Neural progenitor cell (in vitro differentiated cells): ENCODE results near the gene AOC3. TPM values are rescaled to one million over a fixed set of nuclear protein-coding genes. Genes with fewer than 3 reads are reported as not detected.
"Not testable (repeated sequence)": the region's sequence is repeated elsewhere in the genome, so short reads cannot be mapped to it uniquely, and the experiment has no call there.

Experiments used
- DNase-seq: peaks from one replicate; pipeline ENCODE4 v3.0.0-alpha.2; 2016; ENCODE audit warnings: low spot score
- H2AFZ ChIP-seq: fragments of 200-600 bp; sonication (generic); replicated peaks from 2 replicates; pipeline ENCODE4 v1.6.1; 2016; ENCODE audit warnings: antibody characterized with exemption
- H3F3A ChIP-seq: fragments of 200-600 bp; sonication (generic); 2 replicates; pipeline ENCODE4 v1.6.1; 2016; ENCODE audit warnings: antibody characterized with exemption, low read depth
- H3K27ac ChIP-seq: fragments of 200-600 bp; sonication (generic); 2 replicates; pipeline ENCODE4 v1.5.1; 2016; ENCODE audit warnings: mild to moderate bottlenecking
- H3K27me3 ChIP-seq: fragments of 200-600 bp; sonication (generic); 2 replicates; pipeline ENCODE4 v1.6.1; 2016; ENCODE audit warnings: mild to moderate bottlenecking, moderate library complexity
- H3K36me3 ChIP-seq: fragments of 200-600 bp; sonication (generic); 2 replicates; pipeline ENCODE4 v1.5.1; 2016
- H3K4me1 ChIP-seq: fragments of 200-600 bp; sonication (generic); 2 replicates; pipeline ENCODE4 v1.6.1; 2016; ENCODE audit warnings: mixed run types
- H3K4me2 ChIP-seq: fragments of 200-600 bp; sonication (generic); 2 replicates; pipeline ENCODE4 v1.6.1; 2016
- H3K4me3 ChIP-seq: fragments of 200-600 bp; sonication (generic); 2 replicates; pipeline ENCODE4 v1.5.1; 2016
- H3K79me2 ChIP-seq: fragments of 200-600 bp; sonication (generic); 2 replicates; pipeline ENCODE4 v1.6.1; 2016; ENCODE audit warnings: low read depth
- H3K9ac ChIP-seq: fragments of 200-600 bp; sonication (generic); 2 replicates; pipeline ENCODE4 v1.6.1; 2016
- H3K9me3 ChIP-seq: fragments of 200-600 bp; sonication (generic); 2 replicates; pipeline ENCODE4 v1.5.1; 2016; ENCODE audit warnings: low read depth
- H4K20me1 ChIP-seq: fragments of 200-600 bp; sonication (generic); 2 replicates; pipeline ENCODE4 v1.6.1; 2016; ENCODE audit warnings: low read depth
- H3K27ac Mint-ChIP-seq: 3 replicates; pipeline ENCODE4 v1.8.0; 2021; ENCODE audit warnings: mixed read lengths
- H3K27me3 Mint-ChIP-seq: 2 replicates; pipeline ENCODE4 v1.8.0; 2022; ENCODE audit warnings: low read depth, mild to moderate bottlenecking, inconsistent platforms, moderate library complexity, mixed read lengths; ENCODE audit not compliant: insufficient read depth
- H3K36me3 Mint-ChIP-seq: 3 replicates; pipeline ENCODE4 v1.8.0; 2021; ENCODE audit warnings: mixed read lengths
- H3K4me1 Mint-ChIP-seq: 3 replicates; pipeline ENCODE4 v1.8.0; 2021; ENCODE audit warnings: mixed read lengths
- H3K4me3 Mint-ChIP-seq: 3 replicates; pipeline ENCODE4 v1.8.0; 2021; ENCODE audit warnings: mild to moderate bottlenecking, moderate library complexity, mixed read lengths
- H3K9me3 Mint-ChIP-seq: 3 replicates; pipeline ENCODE4 v1.8.0; 2020; ENCODE audit warnings: mixed read lengths
- CTCF ChIP-seq: fragments of 200-600 bp; sonication (generic); IDR thresholded peaks from 2 replicates; pipeline ENCODE4 v1.5.1; 2017; ENCODE audit warnings: antibody characterized with exemption, mild to moderate bottlenecking
- EZH2 ChIP-seq: fragments of 200-600 bp; sonication (generic); IDR thresholded peaks from 2 replicates; pipeline ENCODE4 v1.6.1; 2017; ENCODE audit warnings: antibody characterized with exemption, mild to moderate bottlenecking, moderate library complexity
- EZH2phosphoT487 ChIP-seq: fragments of 200-600 bp; sonication (generic); IDR thresholded peaks from 2 replicates; pipeline ENCODE4 v1.6.1; 2017; ENCODE audit warnings: antibody characterized with exemption
- total RNA-seq: library from RNA; depleted of rRNA; stranded (reverse); fragments of >200 nt; gene quantifications from 2 replicates; pipeline ENCODE4 v1.2.3, GENCODE V29; 2015; ENCODE audit warnings: low replicate concordance

AOC3 gene
- total RNA-seq, 1 donor from 2014 or later = not detected

GRCh38 chr17:42894283-42895184, 43.5 kb downstream of the AOC3 start:
- no peak for TF ChIP-seq EZH2phosphoT487
- no peak for TF ChIP-seq EZH2
- TF ChIP-seq CTCF = no peak
- no peaks in the 10 kb centered on the region for H3F3A ChIP-seq
- no peak overlapping the region for H3K4me2 ChIP-seq
- peaks cover 10% of the 10 kb centered on the region for H3K4me1 Mint-ChIP-seq
- no peaks in the 10 kb centered on the region for H3K4me1 ChIP-seq
- H3K9me3 ChIP-seq = no peaks in the 10 kb centered on the region
- no peak overlapping the region for H3K27ac ChIP-seq
- H3K9me3 Mint-ChIP-seq = no peaks in the 10 kb centered on the region
- H3K27ac Mint-ChIP-seq = no peak overlapping the region
- no peaks in the 10 kb centered on the region for H3K27me3 Mint-ChIP-seq
- no peaks in the 10 kb centered on the region for H3K36me3 Mint-ChIP-seq
- H3K9ac ChIP-seq = no peak overlapping the region
- H2AFZ ChIP-seq = no peak overlapping the region
- H3K27me3 ChIP-seq = no peaks in the 10 kb centered on the region
- no peaks in the 10 kb centered on the region for H3K79me2 ChIP-seq
- no peaks in the 10 kb centered on the region for H4K20me1 ChIP-seq
- no peak overlapping the region for H3K4me3 ChIP-seq
- no peak for DNase-seq
- H3K4me3 Mint-ChIP-seq = no peak overlapping the region
- H3K36me3 ChIP-seq = no peaks in the 10 kb centered on the region

GRCh38 chr17:42895185-42895555, 44.2 kb downstream of the AOC3 start:
- no peaks in the 10 kb centered on the region for H3K36me3 Mint-ChIP-seq
- H3K4me1 Mint-ChIP-seq = peaks cover 10% of the 10 kb centered on the region
- no peaks in the 10 kb centered on the region for H3K9me3 Mint-ChIP-seq
- Histone ChIP-seq H3K4me3 (no peak overlapping the region), H3K9me3 (no peaks in the 10 kb centered on the region), H3K4me1 (no peaks in the 10 kb centered on the region), H3K9ac (no peak overlapping the region), H3F3A (no peaks in the 10 kb centered on the region), H3K27ac (no peak overlapping the region), H3K36me3 (no peaks in the 10 kb centered on the region), H4K20me1 (no peaks in the 10 kb centered on the region), H2AFZ (no peak overlapping the region), H3K27me3 (no peaks in the 10 kb centered on the region), H3K4me2 (no peak overlapping the region), H3K79me2 (no peaks in the 10 kb centered on the region)
- H3K27ac Mint-ChIP-seq = no peak overlapping the region
- TF ChIP-seq EZH2phosphoT487 (no peak), EZH2 (no peak), CTCF (no peak)
- DNase-seq = no peak
- no peaks in the 10 kb centered on the region for H3K27me3 Mint-ChIP-seq
- H3K4me3 Mint-ChIP-seq = no peak overlapping the region

- H3K27ac Mint-ChIP-seq = no peak overlapping the region
- H3K79me2 ChIP-seq = no peaks in the 10 kb centered on the region
- H3K27ac ChIP-seq = no peak overlapping the region
- no peak overlapping the region for H3K4me3 ChIP-seq
- no peaks in the 10 kb centered on the region for H3K4me1 ChIP-seq
- no peak overlapping the region for H3K9ac ChIP-seq
- TF ChIP-seq CTCF = no peak
- no peak for TF ChIP-seq EZH2phosphoT487
- no peak for TF ChIP-seq EZH2
- no peak for DNase-seq
- H3K4me3 Mint-ChIP-seq = no peak overlapping the region
- no peaks in the 10 kb centered on the region for H4K20me1 ChIP-seq
- peaks cover 2% of the 10 kb centered on the region for H3K4me1 Mint-ChIP-seq
- H3K36me3 Mint-ChIP-seq = no peaks in the 10 kb centered on the region
- H3F3A ChIP-seq = no peaks in the 10 kb centered on the region
- H2AFZ ChIP-seq = no peak overlapping the region
- no peaks in the 10 kb centered on the region for H3K9me3 Mint-ChIP-seq
- no peaks in the 10 kb centered on the region for H3K27me3 ChIP-seq
- no peak overlapping the region for H3K4me2 ChIP-seq
- H3K36me3 ChIP-seq = no peaks in the 10 kb centered on the region
- H3K9me3 ChIP-seq = no peaks in the 10 kb centered on the region
- no peaks in the 10 kb centered on the region for H3K27me3 Mint-ChIP-seq
Measured at GRCh38 chr17:42898147-42898811, 47.3 kb downstream of the AOC3 start.

GRCh38 chr17:42899981-42900380, 49.0 kb downstream of the AOC3 start:
- H3K27me3 Mint-ChIP-seq, H3K79me2 ChIP-seq, DNase-seq, H2AFZ ChIP-seq, H3F3A ChIP-seq, H3K9me3 ChIP-seq, H3K4me1 ChIP-seq, H3K27me3 ChIP-seq, H3K36me3 Mint-ChIP-seq, H3K4me2 ChIP-seq, H3K4me3 Mint-ChIP-seq, H3K27ac ChIP-seq, H4K20me1 ChIP-seq, H3K27ac Mint-ChIP-seq, H3K36me3 ChIP-seq, H3K9ac ChIP-seq, H3K4me3 ChIP-seq, H3K9me3 Mint-ChIP-seq, H3K4me1 Mint-ChIP-seq: not testable (repeated sequence)
